NCI-H2227 (cell line): ENCODE results near the gene ATP6V1F.

Experiments
- DNase-seq: peaks from one replicate; lab custom pipeline; 2025; ENCODE audit not compliant: unreplicated experiment; lab: John Stamatoyannopoulos, UW

Gene ATP6V1F

GRCh38 chr7:128847721-128848211, 14.9 kb upstream of the ATP6V1F start:
- no peak for DNase-seq

- DNase-seq = no peak
Observed at GRCh38 chr7:128848289-128849155, 14.1 kb upstream of the ATP6V1F start.

- no peak for DNase-seq
Observed at GRCh38 chr7:128849156-128849515, 13.5 kb upstream of the ATP6V1F start.

- DNase-seq = no peak
Observed at GRCh38 chr7:128849804-128850490, 12.7 kb upstream of the ATP6V1F start.

GRCh38 chr7:128852537-128853254, 10.0 kb upstream of the ATP6V1F start:
- no peak for DNase-seq

- DNase-seq = no peak
Observed at GRCh38 chr7:128853799-128854198, 8.9 kb upstream of the ATP6V1F start.

- DNase-seq = no peak
Observed at GRCh38 chr7:128854396-128854795, 8.3 kb upstream of the ATP6V1F start.

- DNase-seq = no peak
Observed at GRCh38 chr7:128855559-128855958, 7.1 kb upstream of the ATP6V1F start.

- DNase-seq = no peak
Observed at GRCh38 chr7:128856001-128856718, 6.5 kb upstream of the ATP6V1F start.

- DNase-seq = no peak
Observed at GRCh38 chr7:128858380-128859231, 4.0 kb upstream of the ATP6V1F start.

- DNase-seq = no peak
Observed at GRCh38 chr7:128859232-128860157, 3.2 kb upstream of the ATP6V1F start.

GRCh38 chr7:128860158-128861073, 2.2 kb upstream of the ATP6V1F start:
- DNase-seq = no peak

- no peak for DNase-seq
Observed at GRCh38 chr7:128861957-128862570, 592 bp upstream of the ATP6V1F start.

GRCh38 chr7:128863433-128863989, 855 bp downstream of the ATP6V1F start:
- peak; percentile 61 for DNase-seq

GRCh38 chr7:128865303-128865702, 2.6 kb downstream of the ATP6V1F start:
- DNase-seq = no peak

GRCh38 chr7:128865996-128866877, 3.6 kb downstream of the ATP6V1F start:
- no peak for DNase-seq
